Activated CD4-positive, alpha-beta T cell treated with anti-CD3 and anti-CD28 coated beads, Interleukin-2, amount 50 U/mL, for 16 hours (primary cell): ENCODE measurements around the gene CPNE4.

Experiments used
- DNase-seq: peaks from one replicate; pipeline ENCODE4 v3.0.0-alpha.2; 2020

Gene CPNE4

DNA sequence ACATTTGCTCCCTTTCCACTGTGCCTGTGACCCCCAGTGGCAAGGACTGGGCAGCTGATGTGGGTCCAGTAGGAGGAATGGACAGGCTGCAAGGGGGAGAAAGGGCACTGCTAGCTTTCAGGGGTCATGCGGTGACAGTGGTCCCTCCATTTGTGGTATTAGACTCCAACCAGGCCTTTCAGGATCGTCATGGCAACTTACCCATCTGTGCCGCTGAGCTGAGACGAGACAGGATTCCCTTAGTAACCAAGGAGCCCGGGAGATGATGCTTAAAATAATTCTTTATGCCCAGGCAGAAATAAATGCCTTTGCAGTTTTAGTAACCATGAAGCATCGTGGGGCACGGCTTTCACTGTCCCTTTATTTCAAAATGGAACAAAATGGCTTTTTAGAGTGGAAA, 516.1 kb downstream of the CPNE4 start:
- no peak for DNase-seq

DNA sequence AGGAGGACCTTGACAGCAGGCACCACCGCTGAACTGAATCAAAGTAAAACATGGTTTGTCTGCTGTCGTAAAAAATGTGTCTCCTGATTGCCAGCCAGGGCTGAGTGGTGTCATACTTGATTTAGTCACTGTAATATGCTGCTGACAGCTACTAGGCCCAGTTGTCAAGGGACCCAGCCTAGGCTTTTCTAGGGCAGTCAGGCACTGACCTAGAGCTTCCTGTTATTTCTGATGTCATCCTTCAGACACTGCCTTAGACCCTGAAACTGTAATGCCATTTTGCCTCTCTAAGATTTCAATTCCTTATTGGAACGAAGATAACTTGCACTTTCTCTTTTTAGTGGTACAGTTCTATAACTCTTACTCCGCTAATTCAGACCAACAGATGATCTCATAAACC, 529.4 kb downstream of the CPNE4 start:
- DNase-seq, result no peak

DNA sequence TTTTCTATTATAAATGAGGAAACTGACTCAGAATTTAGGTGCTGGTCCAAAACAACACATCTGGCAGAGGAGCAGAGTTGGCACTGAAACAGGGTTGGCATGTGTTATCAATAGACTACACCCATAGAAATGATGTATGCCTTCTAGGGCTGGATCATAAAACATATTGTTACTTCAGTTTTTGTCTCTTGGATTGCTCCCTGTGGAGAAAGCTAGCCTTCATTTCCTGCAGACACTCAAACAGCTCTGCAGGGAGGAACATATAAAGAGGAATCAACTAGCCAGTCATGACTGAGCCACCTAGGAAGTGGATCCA, 531.5 kb downstream of the CPNE4 start:
- DNase-seq, result no peak

DNA sequence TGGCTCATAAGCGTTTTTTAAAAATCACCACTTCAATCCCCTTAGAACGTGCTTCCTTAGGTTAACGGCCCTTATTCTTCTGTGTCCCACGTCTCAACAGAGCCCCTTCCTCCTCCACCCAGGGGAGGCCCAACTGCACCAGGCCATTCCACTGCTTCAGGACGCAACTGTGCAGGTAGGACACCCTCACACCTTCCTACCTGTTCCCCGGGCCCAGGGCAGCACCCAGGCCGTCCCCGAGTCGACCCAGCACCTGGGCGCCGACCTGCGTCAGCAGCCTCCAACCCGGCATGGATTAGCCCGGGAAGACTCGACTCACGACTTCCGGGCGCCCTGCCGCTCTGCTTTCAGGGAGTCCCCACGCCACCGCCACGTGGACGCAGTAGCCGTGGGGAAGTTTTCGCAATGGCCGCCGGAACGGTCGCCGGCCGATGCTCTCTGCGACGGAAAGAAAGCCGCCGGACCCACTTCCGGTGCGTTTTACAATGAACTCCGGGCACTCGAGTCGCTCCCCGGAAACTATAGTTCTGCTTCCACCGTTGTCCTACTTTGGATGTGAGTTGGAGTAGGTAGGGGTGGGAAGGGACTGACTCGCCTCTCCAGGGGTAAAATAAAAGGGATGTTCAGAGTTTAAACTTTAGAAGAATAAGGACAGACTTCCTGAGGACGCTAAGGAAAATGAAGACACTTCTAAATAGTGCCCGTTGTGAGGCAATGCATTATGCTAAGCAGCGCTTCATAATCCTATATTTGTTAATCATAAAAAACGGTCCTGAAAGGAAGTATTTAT, 532.1 kb downstream of the CPNE4 start, which contains the start of gene MRPL3:
Gene MRPL3, minus strand, starts transcription at position 442 of the 790 bp plus-strand sequence. Its CDS starts 150 bp downstream, at position 292.
- peak; percentile 89 for DNase-seq

DNA sequence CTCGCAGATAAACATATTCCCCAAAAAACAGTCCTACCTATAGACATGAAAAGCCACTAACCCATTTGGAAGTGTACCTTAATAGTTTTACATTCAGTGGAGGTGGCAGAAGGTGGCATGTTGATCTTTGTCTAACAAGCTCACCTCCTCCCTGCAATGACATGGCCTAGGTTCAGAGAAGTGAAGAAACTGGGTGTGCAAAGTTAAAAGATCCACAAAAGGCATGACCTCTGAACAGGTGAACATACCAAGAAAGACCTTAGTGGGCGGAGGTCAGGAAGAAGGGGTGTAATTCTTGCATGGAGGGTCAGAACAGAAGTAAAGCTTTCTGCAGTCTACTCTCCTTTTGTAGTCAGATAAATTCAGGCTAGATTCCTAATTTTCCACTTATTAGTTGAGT, 532.9 kb downstream of the CPNE4 start:
- peak; percentile 8 for DNase-seq

DNA sequence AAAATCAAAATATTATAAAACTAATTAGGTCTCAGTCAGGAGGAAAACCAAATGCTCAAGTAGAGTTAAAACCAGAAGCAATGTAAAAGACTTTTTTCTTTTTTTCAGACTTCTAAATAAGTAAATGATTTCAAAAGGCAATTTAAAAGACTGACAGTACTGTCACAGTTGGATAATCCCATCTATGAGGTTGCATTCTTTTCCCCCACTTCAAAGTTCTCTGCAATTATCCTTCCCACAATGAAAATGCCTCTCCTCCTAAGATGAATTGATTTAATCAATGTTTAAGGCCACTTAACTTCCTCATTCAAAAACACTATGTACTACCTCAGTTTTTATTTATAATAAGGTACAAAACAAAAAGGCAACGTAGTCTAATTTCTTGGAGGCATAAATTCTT, 540.1 kb downstream of the CPNE4 start:
- no peak for DNase-seq

DNA sequence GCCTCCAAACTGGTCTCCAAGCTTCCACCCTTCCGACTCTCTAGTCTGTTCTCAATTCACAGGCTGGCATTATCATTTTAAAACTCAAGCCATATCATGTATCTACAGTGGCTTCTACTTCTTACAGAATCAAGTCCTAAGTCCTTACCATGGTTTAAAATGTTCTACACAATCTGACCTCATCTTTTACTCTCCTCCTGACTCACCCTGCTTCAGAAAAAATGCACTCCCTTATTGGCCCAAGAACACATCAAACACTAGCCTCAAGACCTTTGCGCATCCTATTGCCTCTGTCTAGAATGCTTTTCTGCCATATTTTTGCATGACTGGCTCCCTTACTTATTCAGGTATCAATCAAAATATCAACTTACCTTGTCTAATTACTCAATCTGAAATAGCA, 543.0 kb downstream of the CPNE4 start:
- no peak for DNase-seq

DNA sequence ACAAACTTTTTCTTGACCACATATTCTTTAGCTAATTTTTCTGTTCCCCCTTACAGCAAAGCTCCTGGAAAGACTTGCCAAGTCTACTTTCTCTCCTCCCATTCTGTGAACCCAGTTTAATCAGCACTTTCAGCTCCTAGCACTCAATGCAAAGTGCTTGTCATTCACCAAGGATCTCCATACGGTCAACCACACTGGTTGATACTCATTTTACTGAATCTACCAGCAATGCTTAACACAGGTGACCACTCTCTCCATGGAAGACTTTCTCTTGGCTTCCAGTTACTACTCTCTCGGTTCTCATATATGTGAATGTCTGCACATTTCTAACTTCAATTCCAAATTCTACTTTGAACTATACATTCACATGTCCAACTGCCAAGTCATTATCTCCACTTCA, 543.7 kb downstream of the CPNE4 start:
- no peak for DNase-seq

DNA sequence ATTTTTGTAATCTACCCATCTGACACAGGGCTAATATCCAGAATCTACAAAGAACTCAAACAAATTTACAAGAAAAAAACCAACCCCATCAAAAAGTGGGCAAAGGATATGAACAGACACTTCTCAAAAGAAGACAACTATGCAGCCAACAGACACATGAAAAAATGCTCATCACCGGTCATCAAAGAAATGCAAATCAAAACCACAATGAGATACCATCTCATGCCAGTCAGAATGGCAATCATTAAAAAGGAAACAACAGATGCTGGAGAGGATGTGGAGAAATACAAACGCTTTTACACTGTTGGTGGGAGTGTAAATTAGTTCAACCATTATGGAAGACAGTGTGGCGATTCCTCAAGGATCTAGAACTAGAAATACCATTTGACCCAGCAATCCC, 548.3 kb downstream of the CPNE4 start:
- peak; percentile 58 for DNase-seq

DNA sequence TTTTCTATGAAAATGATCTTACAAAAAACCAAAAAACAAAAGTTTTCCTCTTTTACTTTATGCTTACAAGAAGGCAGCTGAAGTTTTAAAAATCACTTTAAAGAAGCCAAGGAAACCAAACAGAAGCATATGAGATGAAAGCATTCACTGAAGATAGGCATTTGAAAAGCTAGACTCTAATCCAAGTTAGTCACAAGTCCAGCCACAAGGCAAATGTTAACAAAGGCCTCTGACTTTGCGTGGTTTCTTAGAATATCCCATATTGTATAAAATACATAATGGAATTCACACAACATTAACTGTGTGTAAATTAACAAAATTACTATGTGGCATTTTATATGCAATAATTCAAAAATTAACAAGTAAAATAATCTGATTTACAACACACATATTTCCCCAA, 549.7 kb downstream of the CPNE4 start:
- no peak for DNase-seq

DNA sequence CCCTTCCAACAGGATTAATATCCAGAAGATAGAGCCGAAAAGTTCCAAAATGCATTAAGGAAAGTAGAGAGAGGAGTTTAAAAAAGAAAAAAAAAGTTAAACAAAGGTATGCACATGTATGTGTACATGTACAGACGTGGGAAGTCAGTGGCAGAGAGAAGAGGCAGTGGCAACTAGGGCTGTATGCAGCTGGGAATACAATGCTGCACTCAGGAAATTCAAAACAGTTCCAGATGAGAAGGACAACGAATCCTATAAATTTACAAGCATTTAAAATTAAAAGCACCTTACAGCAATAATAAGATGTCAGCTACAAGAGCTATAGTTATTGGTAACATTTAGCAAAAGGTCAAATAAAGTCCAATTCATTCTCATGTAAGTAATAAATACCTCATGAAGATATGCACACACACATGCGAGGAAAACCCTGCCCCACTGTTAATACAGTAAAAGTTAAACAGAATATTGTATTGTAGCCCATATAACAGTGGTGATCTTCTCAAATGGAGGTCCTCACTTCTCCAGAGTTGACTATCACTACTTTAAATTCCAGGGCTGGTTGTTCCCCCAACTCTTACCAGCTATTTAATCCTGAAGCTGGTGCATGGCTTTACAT, 550.2 kb downstream of the CPNE4 start:
- no peak for DNase-seq
